ENCODE results near the gene ZBTB5. TPM values are rescaled to one million over a fixed set of nuclear protein-coding genes. Genes with fewer than 3 reads are reported as not detected.

ZBTB5 gene
- total and polyA plus RNA-seq, 2 of the 8 experiments (the other 6 are each of a cell fraction or from before 2014, with no cell fraction given) = 13.3 to 14.5 TPM

GRCh38 chr9:37399336-37399735, 65.9 kb downstream of the ZBTB5 start:
- Histone ChIP-seq H2BK120ac (replicated peaks; ENCODE audit: low read depth, low read length) (no peak overlapping the region), H2BK15ac (ENCODE audit: low read length) (no peak overlapping the region), H3K23me2 (ENCODE audit: low read depth, low read length) (no peaks in the 10 kb centered on the region), H3K9me3 (ENCODE audit: insufficient read depth in 2 of 2, low read depth in 1 of 2, low read length in 1 of 2) (no peaks in the 10 kb centered on the region), H2BK12ac (ENCODE audit: low read depth, low read length) (no peak overlapping the region), H3K23ac (ENCODE audit: insufficient read length) (no peak overlapping the region), H4K20me1 (replicated peaks in 1 of 2; ENCODE audit: control insufficient read depth in 1 of 2, insufficient read depth in 2 of 2, low read length in 2 of 2) (no peaks in the 10 kb centered on the region), H3K27ac (ENCODE audit: low read depth, low read length) (no peak overlapping the region), H3K9ac (replicated peaks in 1 of 4; ENCODE audit: extremely low read depth in 1 of 4, low read depth in 3 of 4, low read length in 3 of 4) (no peak overlapping the region), H3K4ac (replicated peaks; ENCODE audit: insufficient read length, low read depth, low read length) (no peak overlapping the region), H4K5ac (ENCODE audit: insufficient read length, low read depth, low read length) (no peak overlapping the region), H3K79me2 (ENCODE audit: control insufficient read depth in 1 of 2, insufficient read depth in 2 of 2, low read length in 2 of 2) (no peaks in the 10 kb centered on the region), H2BK20ac (ENCODE audit: low read length) (no peak overlapping the region), H4K91ac (replicated peaks; ENCODE audit: insufficient read length, low read length) (no peak overlapping the region), H3K27me3 (replicated peaks in 1 of 4; ENCODE audit: control insufficient read depth in 3 of 4, extremely low read depth in 1 of 4, insufficient read depth in 3 of 4, low read length in 3 of 4) (no peaks in the 10 kb centered on the region), H3K4me3 (ENCODE audit: extremely low read depth in 1 of 4, insufficient read depth in 2 of 4, low read depth in 3 of 4, low read length in 4 of 4) (no peak overlapping the region), H2AK5ac (ENCODE audit: low read depth, low read length) (no peak overlapping the region), H3K18ac (ENCODE audit: extremely low read depth, low read length) (no peak overlapping the region), H3K4me2 (ENCODE audit: insufficient read depth in 1 of 2, low read depth in 2 of 2, low read length in 2 of 2) (no peak overlapping the region), H3K14ac (ENCODE audit: insufficient read length) (no peak overlapping the region), H2AFZ (ENCODE audit: low read length) (no peak overlapping the region), H4K8ac (ENCODE audit: extremely low read depth, insufficient read depth, low read length) (no peak overlapping the region), H3K36me3 (ENCODE audit: control insufficient read depth in 2 of 4, insufficient read depth in 4 of 4, low read length in 3 of 4) (no peaks in the 10 kb centered on the region), H3K56ac (replicated peaks; ENCODE audit: insufficient read length, low read depth, low read length) (no peak overlapping the region), H3K4me1 (replicated peaks in 1 of 4; ENCODE audit: control insufficient read depth in 3 of 4, insufficient read depth in 4 of 4, low read length in 3 of 4) (no peaks in the 10 kb centered on the region; a peak in 1 of 7 replicates), H2BK5ac (ENCODE audit: low read depth, low read length) (no peak overlapping the region), H3K79me1 (ENCODE audit: low read depth, low read length) (no peaks in the 10 kb centered on the region)
- WGBS, 2 experiments (ENCODE audit: extremely low coverage in 1 of 2, insufficient coverage in 1 of 2, insufficient read length in 1 of 2, insufficient replicate concordance in 2 of 2, low coverage in 1 of 2, low lambda C conversion rate in 2 of 2, missing lambda C conversion rate in 1 of 2) = 85% methylated on average over 2 of the region's 2 CpGs; no CpG with 5 or more reads in 1 of the 2 experiments
- CTCF ChIA-PET (ENCODE audit: partially characterized antibody) = interaction anchor here (0.9 to 3.3 kb wide), 3 partner anchors 8 to 25 kb away, joined by 3 to 19 read pairs (median 3); no protein-coding TSS in a partner anchor
- POLR2A ChIA-PET (ENCODE audit: partially characterized antibody) = no interaction called here
- FAIRE-seq = no peak
- DNase-seq (ENCODE audit: low read depth in 1 of 2, low spot score in 2 of 2) = no peak
- no peak for TF ChIP-seq YY1 (IDR thresholded peaks at IDR 0.05; ENCODE audit: low read depth, low read length)
- TF ChIP-seq SRF (IDR thresholded peaks at IDR 0.05; ENCODE audit: low read depth, low read length) = no peak
- no peak for TF ChIP-seq E2F6 (IDR thresholded peaks at IDR 0.05)
- TF ChIP-seq CTBP2 (IDR thresholded peaks at IDR 0.05; ENCODE audit: borderline replicate concordance, insufficient read depth, insufficient read length, low read length) = no peak
- TF ChIP-seq SIN3A (conservative IDR thresholded peaks at IDR 0.05 in 1 of 2, IDR thresholded peaks at IDR 0.05 in 1 of 2; ENCODE audit: low read depth in 1 of 2, low read length in 2 of 2) = no peak
- no peak for TF ChIP-seq RAD21 (IDR thresholded peaks at IDR 0.05 in 1 of 2, conservative IDR thresholded peaks at IDR 0.05 in 1 of 2; ENCODE audit: low read depth in 2 of 2, low read length in 2 of 2)
- no peak for TF ChIP-seq POU5F1 (IDR thresholded peaks at IDR 0.05; ENCODE audit: low read depth, low read length)
- TF ChIP-seq RFX5 (IDR thresholded peaks at IDR 0.05; ENCODE audit: borderline replicate concordance, low read depth, low read length) = no peak
- TF ChIP-seq TAF1 (IDR thresholded peaks at IDR 0.05; ENCODE audit: low read depth, low read length) = no peak
- no peak for TF ChIP-seq KDM4A (IDR thresholded peaks at IDR 0.05; ENCODE audit: low read depth, low read length, severe bottlenecking)
- no peak for TF ChIP-seq KDM5A (IDR thresholded peaks at IDR 0.05; ENCODE audit: low read length)

All from H1 (cell line).